HFF-Myc (cell line): ENCODE measurements around the gene SMAD7.
A peak's percentile ranks its signal among the peaks of the same experiment; 100 is the strongest.

Experiments used
- DNase-seq: peaks from one replicate; pipeline ENCODE4 v3.0.0-alpha.2; 2011; ENCODE audit warnings: low read depth; ENCODE audit errors: extremely low read depth
- H3K4me3 ChIP-seq: replicated peaks from 2 replicates; pipeline ENCODE4 v1.5.1; 2011; ENCODE audit warnings: low read depth, mild to moderate bottlenecking, control low read depth, low read length
- CTCF ChIP-seq: IDR thresholded peaks from 2 replicates; pipeline ENCODE4 v1.5.1; 2012; ENCODE audit warnings: mild to moderate bottlenecking, low read depth, low read length, control low read depth; ENCODE audit errors: missing control alignments

The SMAD7 gene

DNA sequence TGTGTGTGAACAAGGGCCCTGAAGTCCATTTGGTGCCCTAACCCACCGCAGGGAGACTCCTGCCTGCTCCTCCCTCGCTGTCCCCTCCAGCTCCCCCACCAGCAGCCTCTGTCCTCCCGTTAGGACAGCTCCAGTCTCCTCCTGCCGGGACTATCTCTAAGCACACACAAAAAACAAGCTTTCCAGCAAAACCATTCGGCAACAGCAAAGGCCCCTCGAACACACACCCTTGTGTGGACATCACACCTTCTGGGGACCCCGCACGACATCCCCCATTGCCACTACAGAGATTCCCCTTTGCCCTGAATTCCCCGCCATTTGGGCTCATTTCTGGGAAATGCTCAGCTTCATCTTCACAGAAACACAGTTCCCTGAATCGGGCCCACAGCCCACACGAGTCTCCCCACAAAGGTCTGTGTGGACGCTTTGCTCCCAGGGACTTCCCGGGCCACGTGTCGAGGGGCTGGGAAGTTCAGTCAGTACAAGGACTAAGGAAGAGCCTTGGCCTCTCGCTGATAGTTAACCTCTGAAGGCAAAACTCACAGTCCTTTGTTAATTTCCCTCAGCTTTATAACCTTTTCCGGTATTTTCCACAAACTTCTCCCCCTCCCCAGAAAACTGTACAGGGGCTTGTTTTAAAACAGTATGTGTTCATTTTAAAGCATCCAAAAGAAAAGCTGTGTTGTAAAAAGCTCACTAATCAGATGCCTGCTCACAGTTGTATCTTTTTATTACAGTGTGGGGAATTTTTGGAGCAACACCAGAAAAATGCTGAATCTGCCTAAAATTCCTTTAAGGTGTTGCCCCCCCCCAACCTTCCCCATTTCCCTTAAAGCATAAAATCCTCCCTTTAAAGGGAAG lies 25.9 kb downstream of the SMAD7 start:
- DNase-seq: no peak
- no peak for TF ChIP-seq CTCF
- H3K4me3 ChIP-seq: no peak overlapping the region

- H3K4me3 ChIP-seq: no peak overlapping the region
- no peak for DNase-seq
- TF ChIP-seq CTCF: no peak
Observed at GRCh38 chr18:48923746-48924629, 26.8 kb downstream of the SMAD7 start.

GRCh38 chr18:48922801-48923730 lies 27.7 kb downstream of the SMAD7 start:
- no peak overlapping the region for H3K4me3 ChIP-seq
- peak; percentile 76 for DNase-seq
- TF ChIP-seq CTCF: no peak

- H3K4me3 ChIP-seq: no peak overlapping the region
- TF ChIP-seq CTCF: no peak
- no peak for DNase-seq
Observed at GRCh38 chr18:48922226-48922800, 28.5 kb downstream of the SMAD7 start.

DNA sequence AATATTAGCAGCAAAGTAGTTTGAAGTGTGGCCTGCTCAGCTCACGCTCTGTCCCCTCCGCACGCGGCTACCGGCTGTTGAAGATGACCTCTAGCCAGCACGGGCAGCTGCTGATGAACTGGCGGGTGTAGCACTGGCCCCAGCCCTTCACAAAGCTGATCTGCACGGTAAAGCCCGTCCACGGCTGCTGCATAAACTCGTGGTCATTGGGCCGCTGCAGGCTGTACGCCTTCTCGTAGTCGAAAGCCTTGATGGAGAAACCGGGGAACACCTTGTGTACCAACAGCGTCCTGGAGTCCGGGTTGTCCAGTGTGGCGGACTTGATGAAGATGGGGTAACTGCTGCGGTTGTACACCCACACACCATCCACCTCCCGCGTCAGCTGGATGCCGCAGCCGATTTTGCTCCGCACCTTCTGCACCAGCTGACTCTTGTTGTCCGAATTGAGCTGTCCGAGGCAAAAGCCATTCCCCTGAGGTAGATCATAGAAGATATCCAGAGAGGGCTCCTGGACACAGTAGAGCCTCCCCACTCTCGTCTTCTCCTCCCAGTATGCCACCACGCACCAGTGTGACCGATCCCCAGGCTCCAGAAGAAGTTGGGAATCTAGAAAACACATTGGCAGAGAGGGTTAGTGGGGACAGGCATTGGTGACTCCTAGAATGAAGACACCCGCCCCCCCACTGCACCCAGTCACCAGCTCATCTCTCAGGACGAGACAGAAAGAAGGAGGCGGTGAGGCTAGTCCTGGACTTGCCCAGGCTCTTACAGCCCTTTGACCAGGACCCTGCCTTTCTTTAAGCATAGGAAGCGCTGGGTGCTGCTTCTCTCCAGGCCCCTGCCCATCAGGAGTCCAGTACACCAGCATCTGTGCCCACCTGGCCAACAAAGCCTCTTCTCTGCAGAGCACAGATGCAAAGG lies 29.2 kb downstream of the SMAD7 start:
- no peak for DNase-seq
- no peak for TF ChIP-seq CTCF
- H3K4me3 ChIP-seq: no peak overlapping the region
